ENCODE measurements around the gene ACOX2.

DNA sequence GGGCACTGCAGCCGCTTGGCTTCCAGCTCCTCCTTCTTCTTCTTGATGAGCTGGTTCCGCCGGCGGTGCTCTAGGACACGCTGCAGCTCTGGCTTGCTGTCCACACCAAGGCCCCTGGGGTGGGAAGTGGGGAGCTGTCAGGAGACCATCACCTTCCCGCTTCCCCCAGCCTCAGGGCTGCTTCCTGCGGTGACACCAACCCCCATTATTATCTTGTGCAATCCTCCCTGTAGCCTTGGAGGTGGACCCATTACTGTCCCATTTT is 30.2 kb upstream of the ACOX2 start:
- TF ChIP-seq CTCF (IDR thresholded peaks at IDR 0.05; ENCODE audit: low read depth, low read length) (no peak), EZH2phosphoT487 (IDR thresholded peaks at IDR 0.05; ENCODE audit: low read depth) (no peak)

All from OCI-LY3 (cell line).